OCI-LY1 (cell line): ENCODE results near the gene SMYD3.

Source experiments
- CTCF ChIP-seq: fragments of 200-600 bp; sonication (generic), shearing (Covaris generic); IDR thresholded peaks from 2 replicates; pipeline ENCODE4 v1.5.1; 2017; ENCODE audit warnings: mild to moderate bottlenecking, antibody characterized with exemption, low read length, moderate library complexity, mixed read lengths
- EZH2 ChIP-seq: fragments of 200-600 bp; sonication (generic), shearing (Covaris generic); IDR thresholded peaks from 2 replicates; pipeline ENCODE4 v1.8.0; 2017; ENCODE audit warnings: borderline replicate concordance, mixed run types, mild to moderate bottlenecking, antibody characterized with exemption, low read length, moderate library complexity, mixed read lengths

- no peak for TF ChIP-seq CTCF
- no peak for TF ChIP-seq EZH2
These were observed 212.8 kb downstream of the SMYD3 start for GRCh38 chr1:246294263-246294662.
